Fibroblast of peridontal ligament (primary cell): Measurements from ENCODE around the gene GABBR2.

Source experiments
- DNase-seq: peaks from one replicate; pipeline ENCODE4 v3.0.0-alpha.2; 2010; ENCODE audit errors: extremely low read depth

GABBR2 gene

DNA sequence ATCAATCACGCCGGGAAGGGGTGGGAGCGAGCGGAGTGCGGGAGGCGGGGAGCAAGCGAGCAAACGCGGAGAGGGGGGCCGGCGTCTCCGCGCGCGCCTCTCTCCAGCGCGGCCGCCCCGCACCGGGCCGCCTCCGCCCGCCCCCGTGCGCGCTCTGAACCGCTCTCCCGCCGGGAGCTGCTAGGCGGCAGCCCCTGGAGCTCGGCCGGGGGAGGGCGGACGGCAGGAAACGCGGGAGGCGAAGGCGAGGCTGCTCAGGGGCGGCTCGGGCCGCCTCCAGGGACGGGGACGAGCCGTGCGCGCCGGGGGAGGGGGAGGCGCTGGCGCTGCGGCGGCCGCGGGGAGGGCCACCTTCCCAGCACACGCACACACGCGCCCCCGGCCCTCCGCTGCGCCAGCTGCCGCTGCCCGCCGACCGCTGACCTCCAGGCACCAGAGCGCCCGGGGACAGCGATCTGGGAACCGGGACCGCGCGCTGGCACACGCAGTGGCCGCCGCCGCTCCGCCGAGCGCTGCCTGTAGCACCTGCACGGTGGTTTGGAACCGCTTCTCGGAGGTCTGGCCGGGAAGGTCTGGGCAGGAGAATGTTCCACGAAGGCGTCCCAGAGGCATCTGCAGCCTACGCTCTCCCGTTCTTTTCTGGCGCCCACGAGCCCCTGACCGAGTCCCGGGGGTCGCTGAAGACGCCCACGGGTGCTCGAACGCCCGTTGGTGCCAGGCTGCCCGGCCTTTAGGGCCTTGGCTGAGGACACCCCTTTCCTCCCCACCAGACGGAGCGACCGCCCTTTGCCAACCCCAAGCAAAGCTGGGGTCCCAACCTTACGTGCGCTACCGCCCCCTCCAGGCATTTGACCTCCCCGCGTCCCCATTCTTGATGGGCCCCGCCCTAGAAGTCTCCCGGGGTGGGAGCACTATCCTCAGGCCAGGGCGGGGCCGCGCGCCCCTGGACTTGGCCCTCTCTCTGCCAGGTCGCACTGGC lies at the start of gene GABBR2:
Gene GABBR2 (minus strand): TSS at position 3 of the 979 bp plus-strand sequence. CDS start 198 bp downstream, outside the sequence.
- no peak for DNase-seq

DNA sequence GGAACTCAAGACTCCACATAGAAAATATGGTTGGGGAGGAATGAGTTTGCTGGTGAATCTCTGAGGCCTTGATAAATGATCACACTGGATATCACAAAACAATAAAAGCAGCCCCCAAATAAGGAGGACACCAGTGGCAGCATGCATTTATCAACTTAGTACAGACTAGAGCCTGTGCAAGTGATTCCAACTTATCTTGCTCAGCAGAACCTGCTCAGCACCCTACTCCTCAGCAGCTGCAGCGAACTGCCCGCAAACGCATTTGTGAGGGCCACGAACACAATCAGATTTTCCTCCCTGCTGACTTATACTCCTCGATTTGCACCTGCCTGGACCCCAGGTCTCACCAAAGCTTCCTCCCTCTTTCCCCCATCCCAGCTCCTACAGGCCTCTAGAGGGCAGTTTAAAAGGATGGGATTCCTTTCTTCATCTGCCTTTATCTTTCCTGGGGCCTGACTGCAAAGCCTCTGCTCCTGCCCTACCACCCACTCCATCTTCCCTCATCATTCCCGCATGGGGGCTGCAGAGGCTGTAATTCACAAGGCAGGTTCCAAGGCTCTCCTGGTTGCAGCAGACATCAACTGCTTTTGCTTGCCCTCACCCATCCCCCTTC lies 46.4 kb upstream of the GABBR2 start:
- no peak for DNase-seq

DNA sequence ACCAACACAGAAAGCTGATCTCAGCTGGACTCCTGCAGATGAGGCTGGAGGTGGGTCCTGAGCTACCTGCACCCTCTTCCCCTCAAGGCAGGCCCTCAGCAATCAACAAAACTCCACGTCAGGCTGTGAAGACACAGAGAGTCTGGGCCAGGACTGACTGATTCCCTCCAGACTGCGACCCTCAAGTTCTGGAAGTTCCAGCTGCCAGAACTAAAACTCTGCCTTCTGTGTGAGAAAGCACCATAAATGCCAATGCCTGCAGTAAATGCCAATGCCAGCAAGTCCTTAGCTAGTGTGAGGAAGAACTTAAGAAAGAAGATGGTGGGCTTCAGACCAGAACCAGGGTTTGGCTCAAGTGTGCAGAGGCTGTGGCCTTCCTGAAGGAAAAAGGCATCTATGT lies 42.5 kb upstream of the GABBR2 start:
- no peak for DNase-seq

DNA sequence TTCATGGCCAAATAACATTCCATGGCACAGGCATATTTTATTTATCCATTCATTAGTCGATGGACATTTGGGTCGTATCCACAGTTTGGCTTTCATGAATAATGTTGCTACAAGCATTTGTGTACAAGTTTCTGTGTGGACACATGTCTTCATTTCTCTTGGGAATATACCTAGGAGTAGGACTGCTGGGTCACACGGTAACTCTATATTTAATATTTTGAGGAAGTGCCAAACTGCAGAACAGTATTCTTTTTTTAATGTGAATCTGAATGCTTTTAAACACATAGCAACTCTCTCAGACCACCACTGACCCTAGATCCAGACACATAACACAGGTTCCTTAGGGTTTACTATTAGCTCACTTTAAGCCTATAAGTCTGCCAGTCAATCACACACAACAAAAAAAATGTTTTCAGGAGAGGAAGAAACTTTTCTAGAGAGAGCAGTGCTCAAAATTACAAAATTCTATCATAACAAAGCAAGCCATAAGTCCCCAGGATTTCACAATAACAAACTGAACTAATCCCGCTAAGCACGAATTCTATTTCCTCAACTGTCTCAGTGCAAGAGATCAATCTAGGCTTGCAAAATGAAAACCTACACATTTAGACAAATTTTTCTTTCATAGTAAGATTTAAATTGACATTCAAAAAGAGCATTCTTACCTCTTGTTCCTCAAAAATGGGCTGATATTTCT lies 41.8 kb upstream of the GABBR2 start:
- no peak for DNase-seq

DNA sequence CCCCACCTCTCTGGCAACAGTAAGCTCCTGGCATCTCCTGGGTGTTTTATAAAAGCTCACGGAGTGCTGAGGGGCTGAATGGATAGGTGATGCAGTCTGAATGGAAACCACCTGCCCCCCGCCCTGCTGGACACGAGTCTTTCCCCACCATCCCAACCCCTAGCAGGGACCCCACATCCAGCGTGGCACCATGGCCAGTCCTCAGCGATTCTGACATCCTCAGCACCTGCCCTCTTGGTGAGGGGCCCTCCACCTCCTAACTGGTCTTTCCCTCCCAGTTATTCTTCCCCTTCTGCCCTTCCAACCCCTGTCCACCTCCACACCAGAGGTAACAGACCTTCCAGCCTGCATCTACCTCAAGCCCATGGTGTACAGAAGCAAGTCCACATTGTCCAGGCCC lies 38.7 kb upstream of the GABBR2 start:
- DNase-seq, result no peak

DNA sequence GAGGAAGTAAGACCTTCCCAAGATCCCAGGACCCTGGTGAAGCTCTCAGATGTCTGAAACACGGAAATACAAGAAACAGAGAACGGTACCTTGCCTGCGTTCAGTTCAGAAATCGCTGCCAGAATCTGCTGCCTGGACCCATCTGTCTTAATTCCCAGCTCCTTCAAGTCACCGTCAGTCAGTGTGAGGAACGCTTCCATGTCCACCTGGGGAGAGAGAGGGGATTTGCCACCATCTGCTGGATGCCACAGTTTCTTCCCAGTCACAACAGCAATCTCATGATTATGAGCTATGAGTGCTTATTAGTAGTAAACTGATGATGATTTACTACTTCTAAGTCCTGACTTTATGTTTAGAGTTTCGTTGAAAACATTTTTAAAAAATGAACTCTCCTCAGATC lies 36.7 kb upstream of the GABBR2 start:
- DNase-seq, result no peak

DNA sequence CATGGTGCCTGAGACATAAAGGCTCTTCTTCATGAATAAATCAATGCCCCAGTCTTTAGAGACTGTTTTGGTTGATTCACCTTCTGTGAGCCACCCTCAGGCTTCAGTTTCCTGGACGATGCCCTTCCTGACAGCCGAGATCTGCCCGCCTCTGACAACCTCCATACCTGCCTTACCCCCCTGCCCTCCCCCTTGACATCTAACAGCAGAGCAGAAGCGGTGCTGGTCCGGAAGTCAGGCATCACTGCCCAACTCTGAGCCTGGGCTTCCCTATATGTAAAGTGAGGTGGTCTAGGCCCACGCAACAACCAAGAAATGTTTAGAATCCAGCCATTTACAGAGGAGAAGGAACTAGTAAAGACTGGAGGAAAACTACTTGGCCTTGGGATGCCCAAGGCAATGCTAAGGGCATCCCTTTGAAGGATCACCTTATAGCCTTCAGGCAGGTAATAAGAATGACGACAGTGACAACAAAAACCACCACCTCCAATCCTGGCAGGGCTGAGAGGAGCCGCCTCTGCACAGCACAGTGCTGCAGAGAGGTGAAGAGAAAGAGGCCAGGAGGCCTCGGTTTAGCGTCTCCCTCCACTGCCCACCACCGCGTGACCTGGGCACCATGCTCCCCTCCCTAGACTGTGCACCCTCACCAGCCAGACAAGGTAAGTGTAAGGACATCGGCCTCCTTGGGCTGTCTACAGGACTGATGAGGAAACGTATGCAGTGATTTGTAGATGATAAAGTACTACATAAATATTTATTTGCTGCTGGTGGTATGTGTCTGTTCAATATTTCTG lies 35.3 kb upstream of the GABBR2 start:
- no peak for DNase-seq

DNA sequence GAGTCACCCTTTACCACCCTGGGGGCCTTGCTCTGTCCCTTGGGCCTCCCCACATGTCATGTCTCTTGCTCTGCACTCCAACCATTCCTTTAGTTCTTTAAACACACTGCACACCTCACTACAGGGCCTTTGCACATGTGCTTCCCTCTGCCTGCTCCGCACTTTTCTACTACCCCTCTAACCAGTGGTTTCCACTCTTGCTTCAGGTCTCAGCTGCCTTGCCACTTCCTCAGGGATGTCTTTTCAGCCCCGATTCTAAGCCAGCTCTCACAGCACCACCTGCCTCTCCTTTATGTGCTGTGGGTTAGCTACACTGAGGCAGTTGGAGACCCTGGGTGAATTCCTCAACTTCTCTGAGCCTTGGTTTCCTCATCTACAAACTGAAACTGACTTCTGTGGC lies 34.6 kb upstream of the GABBR2 start:
- no peak for DNase-seq

DNA sequence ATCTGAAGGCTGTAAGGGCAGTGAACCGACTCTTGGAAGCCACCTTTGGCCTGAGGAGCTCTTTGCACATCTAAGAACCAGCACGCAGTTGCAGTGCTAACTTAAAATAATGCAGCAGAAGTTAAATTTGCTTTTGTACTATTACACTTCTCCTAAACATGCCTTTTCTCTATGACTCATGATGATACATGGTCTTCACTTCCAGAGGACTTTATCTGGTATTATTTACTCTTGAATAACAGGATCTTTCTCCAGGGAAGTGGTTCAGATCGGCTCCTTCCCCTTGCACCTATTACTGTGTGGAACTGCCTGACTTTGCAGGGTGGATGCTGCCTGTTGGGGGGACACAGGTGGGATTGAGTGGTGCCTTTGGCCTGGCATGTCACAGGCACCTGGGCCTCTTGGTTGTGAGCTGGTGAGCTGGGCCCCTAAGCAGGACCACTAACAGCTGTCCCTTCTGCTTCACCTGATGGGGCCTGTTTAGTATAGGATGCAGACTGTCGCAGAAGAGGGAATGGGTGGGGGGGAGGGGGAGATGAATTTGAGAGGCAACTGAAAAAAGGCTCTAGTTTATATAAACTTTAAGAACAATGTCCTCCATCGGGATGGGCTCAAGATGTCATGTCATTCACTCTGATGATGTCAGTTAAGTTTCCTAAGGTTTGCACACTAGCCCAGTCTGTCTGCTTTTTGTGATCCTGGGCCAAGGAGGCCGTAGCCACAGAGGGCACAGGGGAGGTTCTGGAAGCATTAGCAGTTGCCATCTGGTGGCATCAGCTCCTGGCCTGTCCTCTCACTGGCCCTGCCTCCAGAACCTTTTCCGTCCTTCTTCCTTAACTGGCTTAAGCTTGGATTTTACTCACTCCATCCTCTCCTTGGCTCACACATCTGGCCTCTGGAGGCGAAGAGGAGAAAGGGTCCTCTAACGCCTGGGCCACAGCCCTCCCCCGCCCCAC lies 33.9 kb upstream of the GABBR2 start:
- peak; percentile 51 for DNase-seq

DNA sequence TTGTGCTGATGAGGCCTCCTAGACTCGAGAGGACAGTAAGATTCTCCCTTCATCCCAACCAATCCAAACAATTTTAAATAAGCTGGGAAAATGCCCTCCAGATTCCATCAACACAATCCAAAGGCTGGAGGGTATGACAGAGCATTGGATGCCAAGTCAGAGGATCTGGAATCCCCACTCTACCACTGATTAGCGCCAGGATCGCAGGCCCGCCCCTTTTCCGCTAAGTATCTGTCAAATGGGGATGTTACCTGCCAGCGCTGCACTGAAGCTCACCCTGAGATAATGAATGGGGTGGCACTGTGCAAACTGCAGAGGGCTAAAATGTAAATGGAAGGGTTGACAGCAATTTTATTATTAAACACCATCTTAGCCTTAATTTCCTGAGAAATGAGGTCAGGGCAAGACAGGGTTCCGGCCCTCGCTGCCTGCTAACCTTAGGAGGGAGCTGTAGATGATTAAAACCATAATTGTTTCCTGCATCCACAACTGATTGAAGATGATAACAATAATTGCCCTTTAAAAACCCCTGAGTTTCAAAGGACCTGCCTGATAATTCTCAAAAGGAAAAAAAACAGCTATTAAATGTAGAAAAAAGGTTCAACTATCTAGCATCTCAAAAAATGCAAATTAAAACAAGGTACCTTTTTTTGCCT lies 31.6 kb upstream of the GABBR2 start:
- no peak for DNase-seq

DNA sequence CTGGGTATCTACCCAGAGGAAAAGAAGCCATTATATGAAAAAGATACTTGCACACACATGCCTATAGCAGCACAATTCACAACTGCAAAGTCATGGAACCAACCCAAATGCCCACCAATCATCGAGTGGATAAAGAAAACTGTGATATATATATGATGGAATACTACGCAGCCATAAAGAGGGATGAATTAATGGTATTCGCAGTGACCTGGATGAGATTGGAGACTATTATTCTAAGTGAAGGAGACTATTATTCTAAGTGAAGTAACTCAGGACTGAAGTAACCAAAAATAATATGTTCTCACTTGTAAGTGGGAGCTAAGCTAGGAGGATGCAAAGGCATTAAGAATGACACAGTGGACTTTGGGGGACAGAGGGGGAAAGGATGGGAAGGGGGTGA lies 30.0 kb upstream of the GABBR2 start:
- no peak for DNase-seq

DNA sequence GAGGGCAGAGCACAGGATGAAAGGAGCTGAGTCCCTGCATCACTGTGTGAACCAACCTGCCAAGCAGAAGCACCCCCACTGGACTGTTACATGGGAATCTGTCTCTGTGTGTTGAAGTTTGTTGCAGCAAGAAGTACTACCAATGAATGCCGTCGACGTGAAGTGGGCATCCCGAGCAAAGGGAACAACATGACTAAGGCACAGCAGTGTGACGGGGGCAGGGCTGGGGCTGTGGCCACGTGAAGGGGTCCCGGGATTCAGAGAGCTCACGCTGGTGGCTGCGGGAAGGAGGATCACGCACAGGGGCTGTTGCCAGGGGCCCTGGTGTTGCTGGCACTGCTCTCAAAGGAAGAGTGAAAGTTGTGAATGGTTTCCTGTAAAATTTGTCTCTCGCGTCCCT lies 27.5 kb upstream of the GABBR2 start:
- no peak for DNase-seq

DNA sequence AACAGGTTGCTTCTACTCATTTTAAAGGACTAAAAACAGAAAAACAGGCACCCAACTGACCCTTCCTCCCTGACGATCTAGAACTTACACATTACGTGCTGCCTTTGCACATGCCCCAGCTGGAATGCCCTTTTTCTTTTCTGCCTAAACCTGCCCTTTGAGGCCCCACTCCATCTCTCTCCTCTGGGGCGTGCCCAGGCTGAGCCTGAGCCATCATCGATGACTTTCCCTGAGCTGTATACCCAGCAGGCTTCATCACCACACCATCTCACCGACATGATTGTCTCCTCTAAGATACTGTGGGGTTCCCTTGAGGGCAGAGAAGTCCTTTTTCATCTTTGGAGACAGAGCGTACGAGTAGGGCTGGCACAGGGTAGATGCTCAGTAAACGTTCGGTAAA lies 24.1 kb upstream of the GABBR2 start:
- DNase-seq, result no peak

DNA sequence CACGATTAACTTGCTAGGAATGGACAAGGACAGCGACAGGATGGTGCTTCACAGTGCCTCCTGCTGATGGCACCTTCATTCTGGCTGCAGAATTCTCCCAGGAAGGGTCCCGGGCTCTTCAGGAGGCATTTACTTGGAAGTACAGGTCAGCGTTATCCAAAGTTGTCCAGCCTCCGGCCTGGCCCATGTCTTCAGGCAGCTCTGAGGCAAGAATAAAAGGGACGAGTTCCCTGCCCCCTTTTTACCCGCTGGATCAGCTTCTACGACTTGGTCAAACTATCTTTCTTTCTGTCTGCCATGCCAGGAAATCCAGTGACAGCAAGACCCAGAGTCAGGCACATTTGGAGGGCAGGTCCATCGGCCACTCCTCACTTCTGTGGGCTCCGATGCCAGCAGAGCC lies 23.4 kb upstream of the GABBR2 start:
- no peak for DNase-seq

DNA sequence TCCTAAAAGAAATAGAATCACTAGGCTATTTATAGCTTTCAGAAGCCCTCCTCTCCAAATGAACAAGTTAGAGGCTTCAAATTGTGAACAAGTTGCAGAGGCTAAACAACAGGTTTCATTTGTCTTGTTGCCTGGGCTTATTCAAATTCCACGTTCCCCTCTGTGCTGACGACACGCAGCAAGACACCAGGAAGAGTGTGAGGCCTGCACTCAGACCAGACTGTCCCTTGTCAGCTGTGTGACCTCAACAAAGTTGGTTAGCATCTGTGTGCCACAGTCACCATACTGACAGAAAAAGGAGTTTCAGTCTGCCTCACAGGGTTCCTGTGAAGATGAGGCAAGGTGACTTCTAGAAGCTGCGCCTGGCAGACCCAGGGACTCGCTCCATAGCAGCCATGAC lies 22.1 kb upstream of the GABBR2 start:
- no peak for DNase-seq

DNA sequence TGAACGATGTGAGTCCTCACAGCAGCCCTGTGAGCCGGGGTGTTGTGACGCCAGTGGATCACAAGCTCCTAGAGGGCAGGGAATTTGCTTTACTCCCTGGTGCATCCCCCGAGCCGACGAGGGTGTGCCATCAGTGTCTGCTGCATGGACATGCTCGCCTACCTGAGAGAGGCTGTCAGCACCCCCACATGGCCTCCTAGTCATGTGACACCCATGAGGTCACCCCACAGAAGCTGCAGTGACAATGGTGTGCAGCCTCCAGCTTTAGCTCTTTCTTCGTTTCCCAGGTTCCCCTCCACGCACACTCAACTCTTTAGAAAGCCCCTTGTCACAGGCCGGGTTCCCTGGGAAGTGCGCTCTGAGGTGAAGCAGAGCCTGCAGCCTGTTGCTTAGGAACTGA lies 19.8 kb upstream of the GABBR2 start:
- no peak for DNase-seq

DNA sequence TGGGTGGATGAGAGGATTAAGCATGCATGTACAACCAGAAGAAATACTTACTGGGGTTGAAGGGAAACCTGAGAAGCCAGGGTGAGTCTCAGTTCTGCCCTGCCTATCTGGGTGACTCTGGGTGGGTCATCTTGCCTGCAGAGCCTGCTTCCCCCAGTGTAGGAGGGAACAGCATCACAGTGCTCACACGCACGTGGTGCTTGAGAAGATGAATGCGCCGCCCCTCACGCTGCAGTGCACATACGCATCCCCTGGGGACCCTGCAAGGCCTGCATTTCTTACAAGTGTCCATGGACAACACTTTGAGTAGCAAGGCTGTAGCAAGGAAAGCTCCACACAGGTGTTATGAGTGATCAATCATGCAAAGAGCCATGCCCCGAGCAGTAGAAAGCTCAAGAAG lies 18.7 kb upstream of the GABBR2 start:
- no peak for DNase-seq

DNA sequence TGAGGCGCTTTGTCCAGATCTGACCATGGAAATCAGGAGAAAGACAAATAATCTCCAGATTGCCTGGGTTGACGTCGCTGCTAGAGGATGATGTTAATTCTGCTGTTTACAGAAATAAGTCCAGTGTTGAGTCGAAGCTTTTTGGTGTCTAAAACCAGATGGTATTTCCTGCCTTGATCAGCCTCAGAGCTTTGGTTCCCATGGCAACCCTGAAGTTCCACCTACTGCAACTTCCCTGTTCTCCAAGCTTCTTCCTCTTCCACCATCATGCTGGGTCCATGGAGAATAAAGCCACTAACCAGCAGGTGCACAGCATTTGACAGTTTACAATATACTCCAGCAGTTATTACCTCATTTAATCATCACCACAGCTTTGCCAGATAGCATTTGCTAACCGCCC lies 18.0 kb upstream of the GABBR2 start:
- DNase-seq, result peak; percentile 38

DNA sequence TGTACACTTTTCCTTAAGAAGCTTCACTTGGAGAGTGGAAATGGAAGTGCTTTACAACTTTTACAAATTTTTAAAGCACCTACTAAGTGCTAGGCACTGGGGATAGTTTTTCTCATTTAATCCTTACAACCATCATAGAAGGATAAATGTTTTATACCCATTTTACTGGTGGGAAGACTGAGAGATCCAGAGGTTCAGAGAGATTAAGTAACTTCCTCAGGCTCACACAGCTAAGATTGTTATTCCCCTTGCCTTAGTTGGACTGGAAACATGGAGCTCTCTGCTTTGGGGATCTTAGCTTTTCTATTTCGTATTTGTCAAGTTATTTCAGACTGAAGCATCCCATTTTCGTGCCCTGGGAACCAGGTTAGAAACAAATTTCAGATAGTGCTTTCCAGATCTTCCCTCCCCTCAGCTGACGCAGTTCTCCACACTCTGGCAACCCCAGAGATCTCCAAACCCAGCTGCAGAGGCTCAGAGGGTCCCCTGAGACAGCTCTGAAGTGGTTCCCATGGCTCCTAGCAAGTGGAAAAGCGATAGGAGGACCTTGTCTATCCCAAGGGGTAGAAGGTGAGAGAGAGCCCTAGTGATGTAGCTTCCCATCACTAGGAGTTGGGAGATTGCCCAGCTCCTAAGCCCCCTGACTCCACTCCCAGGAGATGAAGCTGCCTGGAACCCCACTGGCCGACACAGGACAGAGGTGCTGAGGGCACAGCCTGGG lies 16.2 kb upstream of the GABBR2 start:
- DNase-seq, result no peak
